KBM-7 (cell line): ENCODE data around the gene CCNY.

ENCODE experiments used
- DNase-seq: peaks from one replicate; pipeline ENCODE4 v3.0.0-alpha.2; 2015
- in situ Hi-C: fragments of 300-500 bp; cut with MboI; formaldehyde crosslinking; loops from 2 replicates; pipeline ENCODE4 v1.14.3; 2020; ENCODE audit warnings: low sequenced_read_pairs, low pct_unique_long_range_greater_than_20kb, mixed read lengths

Gene CCNY

DNA sequence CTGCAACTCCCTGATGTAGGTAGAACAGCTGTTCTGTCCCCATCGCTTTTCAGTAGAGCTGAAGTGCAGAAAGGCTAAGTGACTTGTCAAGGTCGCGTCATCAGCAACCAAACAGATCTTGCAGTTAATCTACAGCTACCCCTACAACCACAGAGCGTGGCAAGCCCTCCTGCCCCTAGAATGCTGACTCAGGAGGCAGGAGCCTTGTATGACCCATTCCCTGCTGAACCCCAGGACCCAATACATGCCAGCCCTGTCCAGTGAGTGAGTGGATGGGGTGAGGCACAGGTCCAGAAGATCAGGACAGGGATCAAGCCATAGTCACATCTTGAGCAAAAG, 242.3 kb downstream of the CCNY start:
- DNase-seq: no peak
- in situ Hi-C loops: no loop called here

DNA sequence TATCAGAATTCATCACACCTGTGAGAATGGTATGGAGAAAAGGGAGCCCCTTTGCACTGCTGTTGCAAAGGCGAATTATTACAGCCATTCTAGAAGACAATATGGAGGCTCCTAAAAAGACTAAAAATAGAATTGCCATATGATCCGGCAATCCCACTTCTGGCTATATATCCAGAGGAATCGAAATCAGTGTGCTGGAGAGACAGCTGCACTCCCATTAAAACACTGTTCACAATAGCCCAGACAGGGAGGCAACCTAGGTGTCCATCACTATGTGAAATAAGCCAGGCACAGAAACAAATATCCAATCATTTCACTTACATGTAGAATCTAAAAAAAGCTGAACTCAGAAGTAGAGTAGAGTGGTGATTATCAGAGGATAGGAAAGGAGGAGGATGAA, 242.8 kb downstream of the CCNY start:
- in situ Hi-C loops: no loop called here
- DNase-seq: no peak

DNA sequence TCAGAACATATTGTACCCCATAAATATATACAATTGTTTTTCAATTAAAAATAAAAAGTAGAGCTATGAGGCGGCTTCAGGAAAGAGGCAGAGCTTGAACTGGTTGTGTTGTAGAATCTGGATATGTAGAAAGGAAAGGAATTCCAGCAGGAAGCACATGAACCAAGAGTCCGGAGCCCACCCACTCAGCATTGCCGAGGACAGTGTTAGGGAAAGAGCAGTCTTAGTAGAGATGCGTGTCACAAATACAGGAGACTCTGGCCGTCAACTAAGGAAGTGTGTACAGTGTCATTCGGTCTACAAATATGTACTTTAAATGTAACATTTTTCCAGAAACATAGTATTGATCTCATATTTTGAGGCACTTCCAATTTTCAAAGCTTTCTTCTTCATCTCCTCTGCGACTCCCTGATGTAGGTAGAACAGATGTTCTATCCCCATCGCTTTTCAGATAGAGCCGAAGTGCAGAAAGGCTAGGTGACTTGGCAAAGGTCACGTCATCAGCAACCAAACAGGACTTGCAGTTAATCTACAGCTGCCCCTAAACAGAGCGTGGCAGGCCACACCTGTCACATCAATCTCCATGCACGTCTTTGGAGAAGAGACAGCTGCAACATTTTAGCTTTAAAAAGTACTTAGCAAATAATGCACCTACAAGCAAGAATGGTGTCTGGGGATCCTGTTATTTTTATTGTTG, 243.6 kb downstream of the CCNY start:
- in situ Hi-C loops: no loop called here
- no peak for DNase-seq

DNA sequence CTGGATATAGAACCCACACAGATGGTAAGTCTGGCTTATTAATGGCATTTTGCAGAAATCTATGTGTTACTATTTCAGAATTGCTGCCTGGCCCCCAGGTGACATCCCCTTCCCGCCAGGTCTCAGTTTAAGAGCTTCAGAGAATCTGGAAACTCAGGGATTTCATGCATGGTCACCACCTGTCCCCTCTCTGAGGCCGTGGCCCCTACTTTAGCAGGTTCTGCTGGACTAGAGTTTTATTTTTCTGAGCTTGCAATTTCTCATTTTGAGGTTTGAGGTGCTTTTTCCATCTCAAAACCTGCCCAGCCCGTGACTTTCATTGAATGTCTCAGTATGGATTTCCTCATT, 244.1 kb downstream of the CCNY start:
- no peak for DNase-seq

DNA sequence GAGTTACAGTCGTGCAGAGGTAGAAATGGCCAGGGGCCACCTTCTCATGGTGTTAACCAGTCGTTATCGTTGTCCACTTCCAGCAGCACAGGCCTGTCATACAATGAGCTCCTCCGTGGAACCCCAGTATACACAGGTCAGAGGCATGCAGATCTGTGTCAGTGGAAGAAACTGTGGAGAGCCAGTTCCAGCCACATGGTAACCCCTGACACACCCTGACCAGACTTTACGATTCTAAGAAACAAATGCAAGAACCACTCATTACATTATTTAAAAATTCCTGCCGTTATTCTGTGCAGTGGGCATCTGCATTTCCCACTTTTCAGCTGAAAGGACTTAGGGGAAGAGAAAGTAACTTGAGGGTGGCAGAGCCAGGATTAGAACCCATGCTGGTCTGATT, 245.3 kb downstream of the CCNY start:
- DNase-seq: no peak

More for the DNA sequence above, 244.1 kb downstream of the CCNY start:
- in situ Hi-C loops: no loop called here

DNA sequence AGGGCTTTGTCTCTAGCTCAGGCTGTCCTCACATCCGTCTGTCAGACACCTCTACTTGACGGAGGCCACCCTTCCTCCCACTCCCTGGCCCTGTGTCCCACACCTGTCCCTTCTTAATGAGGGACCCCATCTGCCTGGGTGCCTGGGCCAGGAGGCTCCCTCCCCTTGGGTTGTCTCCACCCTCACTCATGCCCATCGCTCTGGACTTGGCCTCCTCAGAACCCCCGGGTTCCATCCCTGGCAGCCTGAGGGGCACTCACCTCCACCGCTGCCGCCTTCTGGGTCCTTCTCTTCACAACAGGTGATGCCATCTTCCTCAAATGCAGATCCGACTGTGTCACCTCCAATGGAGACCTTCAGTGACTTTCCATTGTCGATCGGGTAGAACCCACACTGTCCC, 248.6 kb downstream of the CCNY start:
- no peak for DNase-seq
- in situ Hi-C loops: no loop called here

More for the DNA sequence above, 245.3 kb downstream of the CCNY start:
- in situ Hi-C loops: no loop called here

DNA sequence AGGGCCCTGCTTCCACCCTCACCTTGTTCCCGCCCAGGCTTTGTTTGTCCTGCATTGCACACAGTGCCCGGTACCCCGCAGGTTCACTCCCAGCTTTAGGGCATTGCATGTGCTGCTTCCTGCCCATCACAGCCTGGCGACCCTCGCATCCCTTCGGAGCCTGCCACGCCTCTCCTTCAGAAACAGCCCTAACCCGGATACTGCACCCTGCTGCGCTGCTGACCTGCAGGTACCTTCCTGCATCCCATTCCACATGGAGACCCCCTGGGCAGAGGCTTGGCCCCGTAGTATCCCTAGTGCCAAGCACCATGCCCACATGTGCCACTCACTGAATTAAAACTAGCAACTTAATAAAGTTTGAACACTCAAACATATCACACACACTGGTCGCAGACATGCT, 249.0 kb downstream of the CCNY start:
- in situ Hi-C loops: no loop called here
- no peak for DNase-seq

DNA sequence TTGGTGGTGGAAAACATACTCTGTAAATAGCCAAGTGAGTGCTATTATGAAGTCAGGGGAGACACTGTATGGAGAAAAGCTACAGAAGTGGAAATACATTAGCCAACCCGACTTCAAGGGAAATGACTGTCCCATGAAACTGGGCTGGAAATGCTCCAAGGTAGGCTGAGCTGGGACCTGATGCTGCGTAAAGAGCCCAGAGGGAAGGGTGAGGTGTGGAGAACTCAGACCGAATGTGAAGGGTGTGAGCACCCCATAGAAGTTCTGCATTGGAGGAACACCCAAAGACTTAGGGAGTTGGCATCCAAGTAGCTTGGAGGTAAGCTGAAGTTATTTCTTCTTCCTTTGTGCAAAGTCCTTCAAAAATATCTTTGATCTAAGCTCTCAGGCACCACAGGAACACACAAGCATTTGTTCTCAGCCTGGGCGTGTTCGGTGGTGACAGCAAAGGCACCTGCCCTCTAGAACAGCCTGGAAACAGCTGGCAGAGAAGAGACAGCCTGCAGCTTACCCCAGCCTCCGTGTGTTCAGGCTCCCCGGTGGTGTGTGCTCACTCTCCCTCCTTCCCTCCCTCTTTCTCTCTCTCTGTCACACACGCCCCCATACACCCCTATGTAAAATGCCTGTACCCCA, 249.7 kb downstream of the CCNY start:
- no peak for DNase-seq
- in situ Hi-C loops: no loop called here

DNA sequence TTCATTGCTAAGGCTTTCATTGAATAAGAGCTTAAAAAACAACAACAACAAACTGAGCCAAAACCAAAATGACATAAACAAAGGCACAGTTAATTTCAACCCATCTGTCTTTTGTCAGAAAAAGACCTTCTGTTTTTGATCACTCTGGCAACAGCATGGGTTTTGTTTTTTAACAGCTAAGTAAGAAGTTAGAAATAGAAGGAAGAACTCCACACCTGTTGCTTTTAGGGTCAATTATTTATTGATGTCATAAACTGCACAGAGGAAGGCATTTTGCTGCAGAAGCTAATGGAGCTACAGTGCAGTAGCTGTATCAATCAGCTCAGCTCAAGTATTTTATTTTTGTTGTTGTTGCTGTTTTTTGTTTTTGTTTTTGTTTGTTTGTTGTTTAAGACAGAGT, 252.5 kb downstream of the CCNY start:
- in situ Hi-C loops: no loop called here
- no peak for DNase-seq

DNA sequence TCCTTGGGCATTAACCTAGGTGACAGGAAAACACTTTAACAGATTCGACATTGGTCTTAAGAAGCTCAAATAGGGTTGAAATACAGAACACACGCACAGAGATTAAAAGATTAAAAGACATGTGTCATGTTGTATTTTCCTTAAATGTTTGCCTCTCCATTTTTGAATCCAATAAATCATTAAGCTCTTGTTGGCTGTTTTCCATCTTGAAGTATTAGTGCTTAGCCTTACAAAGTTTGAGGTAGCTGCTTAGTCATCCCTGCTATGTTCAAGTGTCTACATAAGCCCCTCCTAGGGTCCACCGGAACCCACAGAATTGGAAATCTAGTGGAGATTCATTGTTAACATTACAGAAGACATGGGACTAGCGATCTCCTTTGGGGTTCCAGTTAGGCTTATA, 256.1 kb downstream of the CCNY start:
- DNase-seq: no peak
- in situ Hi-C loops: no loop called here

DNA sequence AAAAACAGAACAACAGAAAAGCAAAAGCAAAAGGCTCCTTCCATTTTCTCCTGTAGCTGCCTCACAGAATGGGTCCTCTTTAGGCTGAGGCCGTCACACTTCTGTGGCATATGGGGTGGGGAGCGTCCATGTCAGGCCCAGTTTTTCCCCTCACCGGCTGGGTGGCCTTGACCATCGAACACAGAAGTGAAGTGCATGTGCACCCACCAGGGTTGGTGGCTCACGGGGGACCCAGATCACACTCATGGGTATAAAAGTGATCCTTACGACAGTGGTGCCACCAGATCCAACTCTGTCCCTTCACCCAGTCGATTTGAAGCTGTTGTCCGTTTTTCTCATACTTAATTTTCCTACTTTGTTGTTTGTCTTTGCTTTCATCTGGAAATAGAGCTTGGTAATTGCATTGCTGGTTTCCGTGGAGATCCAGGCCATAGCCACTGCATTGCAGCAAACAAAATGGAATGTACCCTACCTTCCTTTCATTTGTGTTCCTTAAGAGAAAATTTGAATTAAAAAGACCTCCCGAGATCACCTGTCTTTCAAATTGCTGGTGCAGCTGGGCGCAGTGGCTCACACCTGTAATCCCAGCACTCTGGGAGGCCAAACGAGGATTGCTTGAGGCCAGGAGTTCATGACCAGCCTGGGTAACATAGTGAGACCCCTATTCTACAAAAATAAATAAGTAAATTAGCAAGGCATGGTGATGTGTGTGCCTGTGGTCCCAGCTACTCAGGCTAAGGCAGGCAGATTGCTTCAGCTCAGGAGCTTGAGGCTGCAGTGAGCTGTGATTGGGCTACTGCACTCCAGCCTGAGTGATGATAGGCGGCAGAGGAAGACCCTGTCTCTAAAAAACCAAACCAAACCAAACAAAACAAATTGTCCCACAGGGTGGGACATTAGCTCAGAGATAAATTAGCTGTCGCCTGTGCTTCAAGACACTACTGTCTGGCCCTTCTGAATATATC, 258.1 kb downstream of the CCNY start:
- DNase-seq: no peak
- in situ Hi-C loops: no loop called here

DNA sequence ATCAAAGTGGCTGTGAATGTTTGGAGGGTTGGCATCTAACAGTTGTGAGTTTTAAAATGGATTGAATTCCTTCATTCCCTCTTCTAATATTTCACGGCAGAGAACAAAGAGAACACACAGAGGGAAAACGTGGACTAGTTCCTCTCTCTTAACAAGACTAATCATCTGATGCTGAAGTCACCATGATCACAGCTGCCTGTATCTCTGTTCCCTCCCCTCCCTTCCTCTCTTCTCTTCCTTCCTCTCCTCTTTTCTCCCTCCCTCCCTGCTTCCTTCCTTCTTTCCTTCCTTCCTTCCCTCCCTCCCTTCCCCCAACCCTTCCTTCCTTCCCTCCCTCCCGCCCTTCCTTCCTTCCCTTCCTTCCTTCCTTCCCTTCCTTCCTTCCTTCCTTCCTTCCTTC, 258.8 kb downstream of the CCNY start:
- in situ Hi-C loops: no loop called here
- DNase-seq: no peak

DNA sequence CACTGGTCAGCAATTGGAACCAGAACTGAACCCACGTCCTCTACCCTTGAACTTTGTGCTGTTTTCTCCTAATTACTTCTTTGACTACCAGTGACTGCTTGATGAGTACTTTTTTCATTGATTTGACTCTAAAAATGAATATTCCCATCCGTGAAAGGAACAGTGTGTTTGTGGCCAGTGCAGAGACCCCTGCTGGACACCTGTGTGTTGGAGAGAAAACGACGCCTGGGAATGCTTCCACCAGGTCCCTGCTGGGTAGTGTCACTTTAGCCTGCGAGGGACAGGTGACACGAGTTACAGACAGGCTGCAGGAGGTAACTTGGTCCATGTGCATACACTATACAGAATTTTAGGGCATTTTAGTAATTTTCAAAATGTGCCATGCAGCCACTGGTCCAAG, 262.1 kb downstream of the CCNY start:
- in situ Hi-C loops: no loop called here
- no peak for DNase-seq

DNA sequence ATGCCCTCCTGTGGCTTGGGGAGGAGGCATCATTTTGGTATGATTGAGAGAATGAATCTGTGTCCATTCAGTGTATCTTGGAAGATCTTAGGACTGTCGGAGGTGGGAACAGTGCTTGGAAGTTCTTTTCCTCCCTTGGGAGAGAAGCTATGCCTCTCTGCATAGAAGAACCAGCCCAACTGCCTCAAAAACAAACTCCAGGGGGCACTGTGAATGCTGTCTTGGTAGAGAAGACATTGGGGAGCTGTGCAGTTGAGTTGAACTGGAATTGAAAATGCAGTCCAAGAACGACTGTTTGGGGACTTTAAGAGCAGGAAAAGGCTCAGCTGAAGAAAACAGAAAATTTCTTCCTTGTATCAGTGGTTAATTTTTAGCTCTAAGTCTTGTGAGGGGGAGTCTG, 263.9 kb downstream of the CCNY start:
- no peak for DNase-seq

DNA sequence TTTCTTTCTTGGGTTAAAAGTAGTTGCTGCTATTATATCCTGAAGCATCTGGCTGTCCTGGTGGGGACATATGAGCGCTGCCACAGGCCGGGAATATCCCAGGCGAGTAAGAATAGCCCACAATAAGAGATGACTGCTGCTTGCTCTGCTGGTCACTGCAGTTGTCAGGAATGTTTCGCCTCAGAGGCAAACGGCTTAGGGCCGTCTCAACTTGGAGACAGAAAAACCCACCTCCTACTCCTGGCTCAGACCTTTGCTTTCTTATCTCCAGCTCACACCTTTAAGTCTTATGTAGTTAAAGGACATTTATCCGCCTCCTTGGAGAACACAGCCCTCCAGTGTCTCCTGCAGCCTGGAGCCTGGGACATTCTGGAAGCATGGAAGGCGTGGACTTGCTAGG, 268.9 kb downstream of the CCNY start, which contains the start of gene GJD4:
TSS of gene GJD4 (plus strand) at position 151 of the 400 bp plus-strand sequence. CDS start at position 378, 227 bp downstream.
- in situ Hi-C loops: no loop called here
- no peak for DNase-seq

More for the DNA sequence above, 263.9 kb downstream of the CCNY start:
- in situ Hi-C loops: no loop called here

DNA sequence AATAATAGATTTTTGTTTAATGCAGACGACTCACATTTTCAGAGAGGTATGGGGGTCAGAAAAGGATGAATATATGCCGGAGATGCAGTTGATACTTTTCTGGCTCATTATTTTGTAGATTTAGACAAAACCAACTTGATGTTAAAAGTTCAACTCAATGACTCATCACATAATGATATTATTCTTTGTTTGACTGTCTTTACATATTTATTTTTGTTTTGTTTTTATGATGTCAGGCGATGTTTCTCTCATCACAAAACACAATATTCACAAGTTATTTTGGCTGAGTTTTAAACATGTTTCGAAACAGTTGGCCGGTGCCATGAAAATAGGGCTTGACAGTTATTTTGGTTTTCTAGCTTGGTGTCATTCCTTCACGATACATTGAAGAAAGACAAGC, 270.1 kb downstream of the CCNY start:
- in situ Hi-C loops: no loop called here
- DNase-seq: no peak

DNA sequence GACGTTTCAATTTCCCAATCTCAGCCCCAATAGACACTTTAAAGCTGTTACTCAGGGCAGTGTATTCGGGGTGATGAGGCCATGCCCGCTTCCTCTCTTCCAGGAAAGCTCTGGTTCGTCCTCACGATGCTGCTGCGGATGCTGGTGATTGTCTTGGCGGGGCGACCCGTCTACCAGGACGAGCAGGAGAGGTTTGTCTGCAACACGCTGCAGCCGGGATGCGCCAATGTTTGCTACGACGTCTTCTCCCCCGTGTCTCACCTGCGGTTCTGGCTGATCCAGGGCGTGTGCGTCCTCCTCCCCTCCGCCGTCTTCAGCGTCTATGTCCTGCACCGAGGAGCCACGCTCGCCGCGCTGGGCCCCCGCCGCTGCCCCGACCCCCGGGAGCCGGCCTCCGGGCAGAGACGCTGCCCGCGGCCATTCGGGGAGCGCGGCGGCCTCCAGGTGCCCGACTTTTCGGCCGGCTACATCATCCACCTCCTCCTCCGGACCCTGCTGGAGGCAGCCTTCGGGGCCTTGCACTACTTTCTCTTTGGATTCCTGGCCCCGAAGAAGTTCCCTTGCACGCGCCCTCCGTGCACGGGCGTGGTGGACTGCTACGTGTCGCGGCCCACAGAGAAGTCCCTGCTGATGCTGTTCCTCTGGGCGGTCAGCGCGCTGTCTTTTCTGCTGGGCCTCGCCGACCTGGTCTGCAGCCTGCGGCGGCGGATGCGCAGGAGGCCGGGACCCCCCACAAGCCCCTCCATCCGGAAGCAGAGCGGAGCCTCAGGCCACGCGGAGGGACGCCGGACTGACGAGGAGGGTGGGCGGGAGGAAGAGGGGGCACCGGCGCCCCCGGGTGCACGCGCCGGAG, 271.4 kb downstream of the CCNY start:
- DNase-seq: peak; percentile 11
- in situ Hi-C loops: no loop called here

DNA sequence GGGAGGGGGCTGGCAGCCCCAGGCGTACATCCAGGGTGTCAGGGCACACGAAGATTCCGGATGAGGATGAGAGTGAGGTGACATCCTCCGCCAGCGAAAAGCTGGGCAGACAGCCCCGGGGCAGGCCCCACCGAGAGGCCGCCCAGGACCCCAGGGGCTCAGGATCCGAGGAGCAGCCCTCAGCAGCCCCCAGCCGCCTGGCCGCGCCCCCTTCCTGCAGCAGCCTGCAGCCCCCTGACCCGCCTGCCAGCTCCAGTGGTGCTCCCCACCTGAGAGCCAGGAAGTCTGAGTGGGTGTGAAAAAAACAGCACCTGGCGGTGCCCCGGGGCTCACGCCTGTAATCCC, 272.0 kb downstream of the CCNY start:
- in situ Hi-C loops: no loop called here

DNA sequence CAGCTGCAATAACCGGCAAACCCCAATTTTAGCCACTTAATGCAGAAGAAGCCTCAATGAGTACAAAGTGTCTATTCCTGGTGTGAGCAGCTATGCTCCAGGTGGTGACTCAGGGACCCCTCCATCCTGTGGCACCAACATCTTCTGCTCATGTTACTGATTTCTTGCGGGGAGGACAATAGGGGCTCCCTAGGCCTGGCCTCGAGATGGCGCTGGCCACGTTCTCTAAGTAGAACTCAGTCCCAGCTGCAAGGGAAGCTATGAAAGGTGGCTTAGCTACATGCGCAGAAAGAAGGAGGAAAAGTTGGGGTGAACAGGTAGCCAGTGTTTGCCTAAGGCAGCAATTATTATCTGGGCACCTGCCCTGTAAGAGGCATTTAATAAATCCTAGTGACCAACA, 275.4 kb downstream of the CCNY start:
- in situ Hi-C loops: no loop called here
- DNase-seq: no peak

More for the DNA sequence above, 272.0 kb downstream of the CCNY start:
- DNase-seq: no peak
